Activated naive CD8-positive, alpha-beta T cell treated with anti-CD3 and anti-CD28 coated beads for 36 hours (primary cell): ENCODE measurements around the gene ARL3. TPM values are rescaled to one million over a fixed set of nuclear protein-coding genes. Genes with fewer than 3 reads are reported as not detected.
"Not testable (repeated sequence)": the region's sequence is repeated elsewhere in the genome, so short reads cannot be mapped to it uniquely, and the experiment has no call there.

Source experiments
- DNase-seq: peaks from one replicate; pipeline ENCODE4 v3.0.0; 2021
- H3K27ac Mint-ChIP-seq: one replicate; pipeline ENCODE4 v1.8.0; 2022; ENCODE audit warnings: mild to moderate bottlenecking, moderate library complexity, mixed read lengths
- H3K27me3 Mint-ChIP-seq: one replicate; pipeline ENCODE4 v1.8.0; 2022; ENCODE audit warnings: mild to moderate bottlenecking, mixed read lengths
- H3K36me3 Mint-ChIP-seq: one replicate; pipeline ENCODE4 v1.8.0; 2021; ENCODE audit warnings: mild to moderate bottlenecking, mixed read lengths
- H3K4me1 Mint-ChIP-seq: one replicate; pipeline ENCODE4 v1.8.0; 2021; ENCODE audit warnings: mixed read lengths
- H3K4me3 Mint-ChIP-seq: one replicate; pipeline ENCODE4 v1.8.0; 2022; ENCODE audit warnings: mild to moderate bottlenecking, moderate library complexity, mixed read lengths
- H3K9me3 Mint-ChIP-seq: one replicate; pipeline ENCODE4 v1.8.0; 2022; ENCODE audit warnings: mixed read lengths
- total RNA-seq, 2 experiments: library from RNA; stranded (reverse); gene quantifications; one replicate each; pipeline ENCODE4 v1.2.3, GENCODE V29; 2021

The ARL3 gene
- total RNA-seq, 2 experiments from 2014 or later = 5.7 to 6.2 TPM

DNA sequence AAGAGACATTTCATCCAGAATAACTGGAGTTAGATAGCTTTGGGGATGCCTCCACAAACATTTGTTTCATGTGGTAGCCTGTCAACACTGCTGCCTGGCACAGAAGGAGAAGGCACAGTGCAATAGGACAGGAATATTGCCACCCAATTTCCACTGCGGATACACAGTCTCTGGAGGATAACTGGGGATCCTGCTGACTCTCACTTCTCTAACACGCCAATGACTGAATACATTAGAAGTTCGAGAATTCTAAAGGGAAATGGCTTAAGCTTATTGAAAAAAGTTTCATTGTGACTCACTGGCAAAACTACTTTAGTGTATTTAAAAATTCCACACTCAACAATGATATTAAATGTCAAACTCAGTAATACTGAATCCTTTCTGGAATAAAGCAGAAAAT lies 12.9 kb downstream of the ARL3 start:
- no peak for DNase-seq
- Mint-ChIP-seq H3K27ac (no peak overlapping the region), H3K4me3 (no peak overlapping the region), H3K4me1 (peaks cover 22% of the 10 kb centered on the region), H3K36me3 (peaks cover 16% of the 10 kb centered on the region), H3K27me3 (no peaks in the 10 kb centered on the region), H3K9me3 (no peaks in the 10 kb centered on the region)

GRCh38 chr10:102698894-102699293 lies 15.3 kb downstream of the ARL3 start:
- H3K27me3 Mint-ChIP-seq = no peaks in the 10 kb centered on the region
- no peak for DNase-seq
- H3K4me3 Mint-ChIP-seq = no peak overlapping the region
- H3K36me3 Mint-ChIP-seq = peaks cover 12% of the 10 kb centered on the region
- H3K9me3 Mint-ChIP-seq = no peaks in the 10 kb centered on the region
- no peak overlapping the region for H3K27ac Mint-ChIP-seq
- peaks cover 10% of the 10 kb centered on the region for H3K4me1 Mint-ChIP-seq

- no peak for DNase-seq
- H3K27ac Mint-ChIP-seq = no peak overlapping the region
- H3K4me3 Mint-ChIP-seq = no peak overlapping the region
- peaks cover 12% of the 10 kb centered on the region for H3K36me3 Mint-ChIP-seq
- H3K4me1 Mint-ChIP-seq = peaks cover 4% of the 10 kb centered on the region
- no peaks in the 10 kb centered on the region for H3K9me3 Mint-ChIP-seq
- H3K27me3 Mint-ChIP-seq = no peaks in the 10 kb centered on the region
These were observed 17.5 kb downstream of the ARL3 start for GRCh38 chr10:102696736-102697135.

GRCh38 chr10:102695401-102695800 lies 18.8 kb downstream of the ARL3 start:
- H3K36me3 Mint-ChIP-seq = peaks cover 12% of the 10 kb centered on the region
- not testable (repeated sequence) for H3K4me1 Mint-ChIP-seq, H3K27ac Mint-ChIP-seq, H3K9me3 Mint-ChIP-seq, DNase-seq, H3K27me3 Mint-ChIP-seq, H3K4me3 Mint-ChIP-seq

- H3K4me1 Mint-ChIP-seq = no peaks in the 10 kb centered on the region
- no peak for DNase-seq
- H3K36me3 Mint-ChIP-seq = peaks cover 5% of the 10 kb centered on the region
- no peak overlapping the region for H3K27ac Mint-ChIP-seq
- no peak overlapping the region for H3K4me3 Mint-ChIP-seq
- H3K9me3 Mint-ChIP-seq = no peaks in the 10 kb centered on the region
- no peaks in the 10 kb centered on the region for H3K27me3 Mint-ChIP-seq
These were observed 22.7 kb downstream of the ARL3 start for GRCh38 chr10:102691285-102692066.

GRCh38 chr10:102683736-102684135 lies 30.5 kb downstream of the ARL3 start:
- no peak for DNase-seq
- H3K9me3 Mint-ChIP-seq = no peaks in the 10 kb centered on the region

DNA sequence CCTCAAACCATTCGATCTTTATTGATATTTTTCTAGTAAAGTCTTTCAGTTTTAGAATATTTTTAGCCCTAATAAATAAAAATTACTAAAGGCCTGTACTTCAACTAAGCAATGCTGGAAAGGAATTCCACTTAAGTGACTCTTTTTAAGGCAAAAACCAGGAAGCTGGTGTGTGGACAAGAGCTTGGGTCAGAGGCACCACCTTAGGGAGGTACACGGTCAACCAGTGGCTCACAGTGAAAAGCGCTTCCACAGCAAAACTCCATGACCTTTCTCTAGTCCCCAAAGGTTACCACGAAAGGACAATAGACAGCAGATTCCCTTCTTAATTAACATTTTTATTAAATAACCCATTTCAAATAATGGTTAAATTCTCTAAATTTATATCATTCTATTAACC lies 31.2 kb downstream of the ARL3 start:
- H3K4me1 Mint-ChIP-seq = peaks cover 16% of the 10 kb centered on the region
- H3K36me3 Mint-ChIP-seq = peaks cover 16% of the 10 kb centered on the region
- no peak overlapping the region for H3K4me3 Mint-ChIP-seq
- H3K9me3 Mint-ChIP-seq = no peaks in the 10 kb centered on the region
- no peak overlapping the region for H3K27ac Mint-ChIP-seq
- DNase-seq = no peak
- no peaks in the 10 kb centered on the region for H3K27me3 Mint-ChIP-seq

More at GRCh38 chr10:102683736-102684135, 30.5 kb downstream of the ARL3 start:
- no peaks in the 10 kb centered on the region for H3K27me3 Mint-ChIP-seq
- H3K36me3 Mint-ChIP-seq = peaks cover 16% of the 10 kb centered on the region
- no peak overlapping the region for H3K27ac Mint-ChIP-seq
- peaks cover 13% of the 10 kb centered on the region for H3K4me1 Mint-ChIP-seq
- H3K4me3 Mint-ChIP-seq = no peak overlapping the region

DNA sequence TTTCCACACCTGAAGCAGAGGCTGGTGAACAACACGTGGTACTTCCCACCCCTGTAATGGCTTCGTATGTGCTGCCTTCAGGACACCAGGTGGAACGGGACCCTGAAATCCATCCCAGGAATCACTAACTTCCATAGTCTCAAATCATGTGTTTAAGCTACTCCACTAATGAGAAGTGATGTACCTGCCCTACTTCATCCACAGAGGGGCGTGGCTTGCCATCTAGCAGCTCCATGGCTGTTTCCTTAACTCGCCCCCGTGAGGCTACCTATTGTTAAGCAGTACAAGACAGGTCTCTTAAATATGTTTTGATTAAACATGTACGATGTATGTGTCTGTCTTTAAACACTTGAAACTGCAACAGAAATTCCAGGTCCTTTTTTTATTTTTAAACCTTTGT lies 31.8 kb downstream of the ARL3 start:
- Mint-ChIP-seq H3K9me3 (no peaks in the 10 kb centered on the region), H3K4me3 (no peak overlapping the region), H3K27me3 (no peaks in the 10 kb centered on the region), H3K36me3 (peaks cover 16% of the 10 kb centered on the region), H3K4me1 (peaks cover 16% of the 10 kb centered on the region), H3K27ac (no peak overlapping the region)
- no peak for DNase-seq

DNA sequence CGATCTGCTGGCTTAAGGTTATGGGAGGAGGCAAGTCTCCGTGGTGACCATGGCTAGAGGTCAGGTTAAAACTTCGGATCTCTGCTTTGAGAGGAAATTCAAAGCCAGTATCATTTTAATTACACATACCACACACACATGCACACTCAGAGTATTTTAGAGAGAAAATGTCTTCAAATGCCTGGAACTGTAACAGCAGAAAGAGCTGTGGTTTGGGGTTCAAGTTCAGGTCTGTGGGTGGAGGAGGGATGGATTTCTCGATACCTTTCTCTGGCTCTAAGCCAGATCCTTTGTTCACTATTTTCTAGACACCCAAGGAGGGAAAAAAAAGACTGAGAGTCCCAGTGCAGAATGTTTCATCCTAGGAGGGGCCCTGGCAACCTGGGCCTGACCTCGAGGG lies 32.5 kb downstream of the ARL3 start:
- peak overlapping the region; percentile 34 for H3K27ac Mint-ChIP-seq
- peaks cover 16% of the 10 kb centered on the region for H3K36me3 Mint-ChIP-seq
- no peak overlapping the region for H3K4me3 Mint-ChIP-seq
- peaks cover 17% of the 10 kb centered on the region for H3K4me1 Mint-ChIP-seq
- no peak for DNase-seq
- no peaks in the 10 kb centered on the region for H3K27me3 Mint-ChIP-seq
- no peaks in the 10 kb centered on the region for H3K9me3 Mint-ChIP-seq

DNA sequence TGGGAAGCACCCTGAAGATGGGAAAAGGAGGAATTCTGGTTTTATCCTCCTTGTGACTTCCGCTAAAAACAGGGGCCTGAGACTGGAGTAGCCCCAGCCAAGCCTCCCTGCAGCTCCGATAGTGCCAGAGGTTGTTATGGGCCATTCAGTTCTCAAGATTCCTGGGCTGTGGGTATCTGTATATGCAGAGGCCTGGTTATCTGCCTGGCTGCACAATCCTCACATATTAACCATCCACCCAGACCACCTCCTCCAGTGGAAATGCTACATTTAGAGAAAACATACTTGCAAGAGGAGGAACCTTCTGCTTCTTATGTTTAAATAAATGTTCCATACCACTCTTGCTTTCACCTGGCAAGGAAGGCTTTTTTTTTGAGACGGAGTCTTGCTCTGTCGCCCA lies 34.6 kb downstream of the ARL3 start:
- H3K9me3 Mint-ChIP-seq = no peaks in the 10 kb centered on the region
- peaks cover 14% of the 10 kb centered on the region for H3K36me3 Mint-ChIP-seq
- peaks cover 37% of the 10 kb centered on the region for H3K4me1 Mint-ChIP-seq
- H3K27me3 Mint-ChIP-seq = no peaks in the 10 kb centered on the region
- no peak overlapping the region for H3K27ac Mint-ChIP-seq
- H3K4me3 Mint-ChIP-seq = no peak overlapping the region
- DNase-seq = no peak

- Mint-ChIP-seq H3K4me3 (no peak overlapping the region), H3K27ac (no peak overlapping the region), H3K27me3 (no peaks in the 10 kb centered on the region), H3K9me3 (no peaks in the 10 kb centered on the region), H3K36me3 (peaks cover 12% of the 10 kb centered on the region), H3K4me1 (peaks cover 44% of the 10 kb centered on the region)
- no peak for DNase-seq
These were observed 35.3 kb downstream of the ARL3 start for GRCh38 chr10:102678842-102679289.

GRCh38 chr10:102678068-102678400 lies 36.2 kb downstream of the ARL3 start:
- Mint-ChIP-seq H3K27me3 (no peaks in the 10 kb centered on the region), H3K4me3 (no peak overlapping the region), H3K9me3 (no peaks in the 10 kb centered on the region), H3K27ac (no peak overlapping the region), H3K4me1 (peaks cover 50% of the 10 kb centered on the region), H3K36me3 (peaks cover 10% of the 10 kb centered on the region)
- no peak for DNase-seq

GRCh38 chr10:102677331-102678067 lies 36.7 kb downstream of the ARL3 start:
- Mint-ChIP-seq H3K36me3 (peaks cover 10% of the 10 kb centered on the region), H3K27me3 (no peaks in the 10 kb centered on the region), H3K4me1 (peaks cover 51% of the 10 kb centered on the region), H3K27ac (no peak overlapping the region), H3K4me3 (no peak overlapping the region), H3K9me3 (no peaks in the 10 kb centered on the region)
- no peak for DNase-seq

DNA sequence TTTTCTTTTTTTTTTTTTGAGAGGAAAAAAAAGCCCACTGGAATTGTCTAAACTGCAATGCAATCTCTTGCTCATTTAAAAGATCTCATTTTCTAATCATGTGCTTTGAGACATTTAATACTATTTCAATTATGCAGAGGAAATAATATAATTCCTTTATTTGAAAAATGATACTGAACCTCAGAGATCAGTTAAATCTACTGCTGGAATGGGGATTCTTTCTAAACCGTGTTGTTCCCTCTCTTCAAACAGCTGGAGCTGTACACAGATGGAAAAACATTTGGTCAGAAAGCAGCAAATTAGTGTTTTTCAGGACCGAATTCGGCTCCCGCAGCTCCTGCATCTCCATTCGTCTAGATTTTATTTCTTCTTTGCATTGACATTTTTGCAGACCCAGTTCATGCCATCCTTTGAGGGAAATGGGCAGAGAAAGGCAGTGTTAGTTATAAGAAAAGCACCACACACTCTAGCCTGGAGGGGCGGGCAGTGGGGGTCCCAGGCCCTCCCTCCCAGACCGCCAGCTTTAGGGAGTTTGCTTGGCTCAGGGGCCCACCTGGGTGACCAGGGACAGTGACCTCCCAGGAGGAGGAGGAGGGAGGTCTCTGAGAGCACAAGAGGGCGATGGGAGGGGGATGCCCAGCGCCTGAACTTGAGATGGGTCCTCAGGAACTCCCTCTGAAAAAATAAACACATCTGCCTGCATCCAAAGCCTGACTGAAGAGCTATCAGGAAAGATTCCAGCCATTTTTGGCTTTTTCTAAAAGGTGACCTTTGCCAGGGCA lies 37.5 kb downstream of the ARL3 start:
- no peak for DNase-seq
- Mint-ChIP-seq H3K4me1 (peaks cover 44% of the 10 kb centered on the region), H3K36me3 (peaks cover 4% of the 10 kb centered on the region), H3K27me3 (no peaks in the 10 kb centered on the region), H3K4me3 (no peak overlapping the region), H3K9me3 (no peaks in the 10 kb centered on the region), H3K27ac (no peak overlapping the region)
